MM.1S (cell line): ENCODE measurements around the gene TLE3.

Experiments
- EZH2 ChIP-seq: fragments of 300-600 bp; sonication (generic); optimal IDR thresholded peaks from 2 replicates; pipeline ENCODE3; 2017; ENCODE audit warnings: low read depth, mild to moderate bottlenecking, antibody characterized with exemption, low read length, mixed read lengths
- TF ChIP-seq, protein P1 (sequence below): fragments of 300-600 bp; sonication (generic); IDR thresholded peaks from 2 replicates; pipeline ENCODE4 v1.5.1; 2016; ENCODE audit warnings: antibody characterized with exemption, low read length, mixed read lengths

DNA sequence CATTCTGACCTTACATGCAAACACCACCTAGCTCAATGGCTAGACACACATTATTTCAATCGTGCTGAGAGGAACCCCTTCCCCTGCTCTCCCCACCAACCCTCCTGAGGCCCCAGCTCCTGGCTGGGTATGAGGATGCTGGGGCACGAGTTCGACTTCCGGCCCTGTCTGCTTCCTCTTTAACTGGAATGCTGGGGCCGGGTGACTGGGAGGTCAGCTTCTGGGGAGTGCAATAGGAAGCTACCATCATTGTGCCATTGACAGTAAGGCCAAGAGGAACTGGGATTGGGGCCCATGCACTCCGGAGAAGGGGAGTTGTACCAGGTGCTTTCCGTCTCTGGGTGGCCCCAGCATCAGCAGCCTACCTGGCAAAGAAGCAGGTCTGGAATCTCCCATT is 15.6 kb upstream of the TLE3 start:
- TF ChIP-seq, protein P1, sequence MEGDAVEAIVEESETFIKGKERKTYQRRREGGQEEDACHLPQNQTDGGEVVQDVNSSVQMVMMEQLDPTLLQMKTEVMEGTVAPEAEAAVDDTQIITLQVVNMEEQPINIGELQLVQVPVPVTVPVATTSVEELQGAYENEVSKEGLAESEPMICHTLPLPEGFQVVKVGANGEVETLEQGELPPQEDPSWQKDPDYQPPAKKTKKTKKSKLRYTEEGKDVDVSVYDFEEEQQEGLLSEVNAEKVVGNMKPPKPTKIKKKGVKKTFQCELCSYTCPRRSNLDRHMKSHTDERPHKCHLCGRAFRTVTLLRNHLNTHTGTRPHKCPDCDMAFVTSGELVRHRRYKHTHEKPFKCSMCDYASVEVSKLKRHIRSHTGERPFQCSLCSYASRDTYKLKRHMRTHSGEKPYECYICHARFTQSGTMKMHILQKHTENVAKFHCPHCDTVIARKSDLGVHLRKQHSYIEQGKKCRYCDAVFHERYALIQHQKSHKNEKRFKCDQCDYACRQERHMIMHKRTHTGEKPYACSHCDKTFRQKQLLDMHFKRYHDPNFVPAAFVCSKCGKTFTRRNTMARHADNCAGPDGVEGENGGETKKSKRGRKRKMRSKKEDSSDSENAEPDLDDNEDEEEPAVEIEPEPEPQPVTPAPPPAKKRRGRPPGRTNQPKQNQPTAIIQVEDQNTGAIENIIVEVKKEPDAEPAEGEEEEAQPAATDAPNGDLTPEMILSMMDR: no peak
- TF ChIP-seq EZH2: no peak
